IMR-90 (cell line): ENCODE data around the gene HADH. TPM values are rescaled to one million over a fixed set of nuclear protein-coding genes. Genes with fewer than 3 reads are reported as not detected.

Experiments
- ATAC-seq: fragments of 200-7000 bp; cut with Tn5 transposase; 2 replicates; pipeline ENCODE4 v1.9.1; 2020; ENCODE audit warnings: low read depth, mild to moderate bottlenecking, moderate library complexity
- BruUV-seq: library from RNA; stranded (reverse); fragments of 400-500 nt; replicated peaks from 2 replicates; lab custom pipeline; 2021; lab: Mats Ljungman, UMichigan
- CTCF ChIA-PET: fragments of 300-600 bp; formaldehyde crosslinking; extraction: SDS; loops from one replicate; lab custom pipeline; 2021; ENCODE audit warnings: antibody characterized with exemption; lab: Yijun Ruan, JAX
- POLR2A ChIA-PET: fragments of 300-600 bp; sonication (Branson Sonifier 250); formaldehyde crosslinking; loops from one replicate; lab custom pipeline; 2022; ENCODE audit warnings: antibody characterized with exemption; ENCODE audit not compliant: unreplicated experiment; lab: Charles Lee
- DNase-seq: peaks from one replicate; pipeline ENCODE4 v3.0.0; 2013
- H2AFZ ChIP-seq: replicated peaks from 2 replicates; pipeline ENCODE3; 2013; ENCODE audit warnings: low read length, mild to moderate bottlenecking; ENCODE audit not compliant: poor library complexity
- H2AK5ac ChIP-seq: 2 replicates; pipeline ENCODE4 v1.6.1; 2013; ENCODE audit warnings: low read depth, low read length, inconsistent platforms
- H2AK9ac ChIP-seq: replicated peaks from 2 replicates; pipeline ENCODE3; 2013; ENCODE audit warnings: mild to moderate bottlenecking, low read depth, low read length, moderate library complexity; ENCODE audit not compliant: poor library complexity
- H2BK120ac ChIP-seq: 2 replicates; pipeline ENCODE4 v1.6.1; 2013; ENCODE audit warnings: low read depth, low read length, inconsistent platforms
- H2BK15ac ChIP-seq: 3 replicates; pipeline ENCODE4 v1.6.1; 2013; ENCODE audit warnings: low read depth, low read length, inconsistent platforms
- H2BK20ac ChIP-seq: 2 replicates; pipeline ENCODE4 v1.6.1; 2013; ENCODE audit warnings: low read depth, mild to moderate bottlenecking, inconsistent platforms, low read length, moderate library complexity
- H2BK5ac ChIP-seq: 2 replicates; pipeline ENCODE4 v1.6.1; 2013; ENCODE audit warnings: mild to moderate bottlenecking, low read depth, low read length, inconsistent platforms; ENCODE audit not compliant: poor library complexity, severe bottlenecking
- H3K14ac ChIP-seq: replicated peaks from 2 replicates; pipeline ENCODE4 v1.6.1; 2013; ENCODE audit warnings: low read depth, low read length, inconsistent platforms
- H3K18ac ChIP-seq: 2 replicates; pipeline ENCODE4 v1.6.1; 2013; ENCODE audit warnings: low read depth, low read length, control low read depth
- H3K23ac ChIP-seq: 2 replicates; pipeline ENCODE4 v1.6.1; 2013; ENCODE audit warnings: low read depth, low read length, inconsistent platforms
- H3K27ac ChIP-seq: 2 replicates; pipeline ENCODE4 v1.5.1; 2013; ENCODE audit warnings: mild to moderate bottlenecking, control low read depth, low read length; ENCODE audit not compliant: insufficient read depth
- H3K27me3 ChIP-seq: 2 replicates; pipeline ENCODE4 v1.6.1; 2013; ENCODE audit warnings: low read length; ENCODE audit not compliant: control insufficient read depth, insufficient read depth
- H3K36me3 ChIP-seq: 2 replicates; pipeline ENCODE4 v1.6.1; 2013; ENCODE audit warnings: low read length, mixed read lengths; ENCODE audit not compliant: control insufficient read depth, insufficient read depth
- H3K4ac ChIP-seq: 2 replicates; pipeline ENCODE4 v1.6.1; 2013; ENCODE audit warnings: low read depth, low read length, inconsistent platforms
- H3K4me1 ChIP-seq: 2 replicates; pipeline ENCODE4 v1.6.1; 2013; ENCODE audit warnings: low read length, mixed read lengths; ENCODE audit not compliant: control insufficient read depth, insufficient read depth
- H3K4me2 ChIP-seq: 2 replicates; pipeline ENCODE4 v1.6.1; 2013; ENCODE audit warnings: low read depth, mild to moderate bottlenecking, control low read depth, low read length, moderate library complexity
- H3K4me3 ChIP-seq: 2 replicates; pipeline ENCODE4 v1.5.1; 2013; ENCODE audit warnings: low read depth, mild to moderate bottlenecking, control low read depth, low read length, moderate library complexity; ENCODE audit not compliant: insufficient read depth
- H3K56ac ChIP-seq: 2 replicates; pipeline ENCODE4 v1.6.1; 2013; ENCODE audit warnings: low read length, inconsistent platforms; ENCODE audit not compliant: insufficient read depth; ENCODE audit errors: extremely low read depth
- H3K79me1 ChIP-seq, 2 experiments: 2 replicates each; pipeline ENCODE4 v1.6.1; 2013; ENCODE audit warnings: low read length in 2 of 2, inconsistent platforms in 1 of 2, low read depth in 1 of 2
- H3K9ac ChIP-seq: 2 replicates; pipeline ENCODE4 v1.6.1; 2013; ENCODE audit warnings: low read depth, low read length, control low read depth
- H3K9me1 ChIP-seq: 2 replicates; pipeline ENCODE4 v1.6.1; 2013; ENCODE audit warnings: low read length, inconsistent platforms; ENCODE audit not compliant: insufficient read depth
- H3K9me3 ChIP-seq: 2 replicates; pipeline ENCODE4 v1.6.1; 2013; ENCODE audit warnings: low read length; ENCODE audit not compliant: control insufficient read depth, insufficient read depth
- H4K20me1 ChIP-seq: 2 replicates; pipeline ENCODE4 v1.6.1; 2013; ENCODE audit warnings: low read length, inconsistent platforms; ENCODE audit not compliant: insufficient read depth
- H4K5ac ChIP-seq: 2 replicates; pipeline ENCODE4 v1.6.1; 2013; ENCODE audit warnings: mild to moderate bottlenecking, low read depth, low read length, control low read depth
- H4K8ac ChIP-seq, 2 experiments: 2 replicates each; pipeline ENCODE4 v1.6.1; 2013; ENCODE audit warnings: low read depth in 2 of 2, low read length in 2 of 2, control low read depth in 1 of 2, inconsistent platforms in 1 of 2
- H4K91ac ChIP-seq: 2 replicates; pipeline ENCODE4 v1.6.1; 2013; ENCODE audit warnings: low read depth, low read length, inconsistent platforms; ENCODE audit not compliant: insufficient read depth
- BHLHE40 ChIP-seq: fragments of 150-350 bp; IDR thresholded peaks from 2 replicates; pipeline ENCODE4 v1.6.1; 2016; ENCODE audit warnings: mild to moderate bottlenecking, low read depth, low read length
- CEBPB ChIP-seq: IDR thresholded peaks from 2 replicates; pipeline ENCODE4 v1.6.1; 2012; ENCODE audit warnings: low read depth, low read length, improper control_type of control experiment
- MAFK ChIP-seq: IDR thresholded peaks from 2 replicates; pipeline ENCODE4 v1.6.1; 2012; ENCODE audit warnings: low read depth, low read length, improper control_type of control experiment
- MAZ ChIP-seq: IDR thresholded peaks from 2 replicates; pipeline ENCODE4 v1.6.1; 2012; ENCODE audit warnings: low read depth, mild to moderate bottlenecking, low read length, improper control_type of control experiment, moderate library complexity, borderline replicate concordance
- MXI1 ChIP-seq: IDR thresholded peaks from 2 replicates; pipeline ENCODE4 v1.6.1; 2012; ENCODE audit warnings: low read depth, mild to moderate bottlenecking, low read length, moderate library complexity, borderline replicate concordance
- POLR2A ChIP-seq: IDR thresholded peaks from 2 replicates; pipeline ENCODE4 v1.6.1; 2012; ENCODE audit warnings: mild to moderate bottlenecking, low read depth, low read length
- RFX5 ChIP-seq: IDR thresholded peaks from 2 replicates; pipeline ENCODE4 v1.8.0; 2012; ENCODE audit warnings: low read depth, mild to moderate bottlenecking, low read length, moderate library complexity
- SMC3 ChIP-seq: fragments of 150-350 bp; IDR thresholded peaks from 2 replicates; pipeline ENCODE4 v1.6.1; 2016; ENCODE audit warnings: low read depth, mild to moderate bottlenecking, antibody characterized with exemption, low read length, moderate library complexity
- WGBS, 2 experiments: methylation state at CpG; one replicate each; pipeline versions ENCODE4 v1.1.5 to v1.1.7; 2013; ENCODE audit warnings: missing lambda C conversion rate in 2 of 2; ENCODE audit not compliant: insufficient read length in 1 of 2; ENCODE audit errors: extremely low coverage in 2 of 2; 5-methylcytosine and 5-hydroxymethylcytosine counted together
- dilution Hi-C: fragments of 300-500 bp; cut with HindIII; formaldehyde crosslinking; loops from one replicate; pipeline ENCODE4 v1.14.3; 2018; ENCODE audit warnings: low sequenced_read_pairs; ENCODE audit not compliant: unreplicated experiment
- in situ Hi-C: fragments of 300-500 bp; cut with MboI; formaldehyde crosslinking; loops from 3 replicates; pipeline ENCODE4 v1.14.3; 2019; ENCODE audit warnings: low sequenced_read_pairs, inconsistent platforms, mixed read lengths
- intact Hi-C: fragments of 100-400 bp; cut with micrococcal nuclease; formaldehyde crosslinking; loops from 2 replicates; pipeline ENCODE4 v1.10.0; 2022
- polyA plus RNA-seq, 3 experiments: library from polyadenylated mRNA; depleted of rRNA; stranded (reverse); fragments of >200 nt; gene quantifications; 2 replicates each; pipeline ENCODE4 v1.2.3, GENCODE V29; 2012; ENCODE audit warnings: low replicate concordance in 1 of 3
- total RNA-seq: library from RNA; depleted of rRNA; stranded (reverse); fragments of >200 nt; gene quantifications from 2 replicates; pipeline ENCODE4 v1.2.3, GENCODE V29; 2012
- TF ChIP-seq, protein P1 (sequence below): fragments of 150-350 bp; IDR thresholded peaks from 2 replicates; pipeline ENCODE4 v1.6.1; 2016; ENCODE audit warnings: low read depth, mild to moderate bottlenecking, low read length, moderate library complexity, borderline replicate concordance
- TF ChIP-seq, protein P2 (sequence below): conservative IDR thresholded peaks from 2 replicates; pipeline ENCODE4 v1.5.1; 2012; ENCODE audit warnings: mild to moderate bottlenecking, low read depth, low read length, improper control_type of control experiment

Gene HADH
- total and polyA plus RNA-seq, 2 of the 4 experiments (the other 2 are of a cell fraction), result 6.8 to 22.6 TPM

GRCh38 chr4:108035691-108036090 lies 46.0 kb downstream of the HADH start:
- CTCF ChIA-PET, result no interaction called here
- in situ Hi-C loops, result no loop called here

More at GRCh38 chr4:108035691-108036090, 46.0 kb downstream of the HADH start:
- no peak overlapping the region for H3K56ac ChIP-seq
- no peak overlapping the region for H3K4me2 ChIP-seq
- no peak overlapping the region for H2AK5ac ChIP-seq
- no TSS peak for BruUV-seq
- H3K27ac ChIP-seq, result no peak overlapping the region
- H4K91ac ChIP-seq, result no peak overlapping the region
- 100% methylated on average over 2 of the region's 6 CpGs; no CpG with 5 or more reads in 1 of the 2 experiments for WGBS, 2 experiments
- H3K36me3 ChIP-seq, result peaks cover 4% of the 10 kb centered on the region
- H3K18ac ChIP-seq, result no peak overlapping the region
- no peak overlapping the region for H2AFZ ChIP-seq
- H4K8ac ChIP-seq, result no peak overlapping the region
- H3K79me1 ChIP-seq, result no peaks in the 10 kb centered on the region
- no peak overlapping the region for H2BK120ac ChIP-seq
- no peaks in the 10 kb centered on the region for H3K4me1 ChIP-seq
- no peak overlapping the region for H3K14ac ChIP-seq
- DNase-seq (no peak), ATAC-seq (no peak)
- H3K27me3 ChIP-seq, result no peaks in the 10 kb centered on the region
- dilution Hi-C loops (no loop called here), intact Hi-C loops (no loop called here)
- no peak overlapping the region for H2BK5ac ChIP-seq
- no peaks in the 10 kb centered on the region for H4K20me1 ChIP-seq
- no peak overlapping the region for H3K9ac ChIP-seq
- TF ChIP-seq CEBPB (no peak), RFX5 (no peak), BHLHE40 (no peak), SMC3 (no peak), MXI1 (no peak), MAFK (no peak), MAZ (no peak), POLR2A (no peak)
- TF ChIP-seq, protein P1, sequence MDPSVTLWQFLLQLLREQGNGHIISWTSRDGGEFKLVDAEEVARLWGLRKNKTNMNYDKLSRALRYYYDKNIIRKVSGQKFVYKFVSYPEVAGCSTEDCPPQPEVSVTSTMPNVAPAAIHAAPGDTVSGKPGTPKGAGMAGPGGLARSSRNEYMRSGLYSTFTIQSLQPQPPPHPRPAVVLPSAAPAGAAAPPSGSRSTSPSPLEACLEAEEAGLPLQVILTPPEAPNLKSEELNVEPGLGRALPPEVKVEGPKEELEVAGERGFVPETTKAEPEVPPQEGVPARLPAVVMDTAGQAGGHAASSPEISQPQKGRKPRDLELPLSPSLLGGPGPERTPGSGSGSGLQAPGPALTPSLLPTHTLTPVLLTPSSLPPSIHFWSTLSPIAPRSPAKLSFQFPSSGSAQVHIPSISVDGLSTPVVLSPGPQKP, result no peak
- TF ChIP-seq, protein P2, sequence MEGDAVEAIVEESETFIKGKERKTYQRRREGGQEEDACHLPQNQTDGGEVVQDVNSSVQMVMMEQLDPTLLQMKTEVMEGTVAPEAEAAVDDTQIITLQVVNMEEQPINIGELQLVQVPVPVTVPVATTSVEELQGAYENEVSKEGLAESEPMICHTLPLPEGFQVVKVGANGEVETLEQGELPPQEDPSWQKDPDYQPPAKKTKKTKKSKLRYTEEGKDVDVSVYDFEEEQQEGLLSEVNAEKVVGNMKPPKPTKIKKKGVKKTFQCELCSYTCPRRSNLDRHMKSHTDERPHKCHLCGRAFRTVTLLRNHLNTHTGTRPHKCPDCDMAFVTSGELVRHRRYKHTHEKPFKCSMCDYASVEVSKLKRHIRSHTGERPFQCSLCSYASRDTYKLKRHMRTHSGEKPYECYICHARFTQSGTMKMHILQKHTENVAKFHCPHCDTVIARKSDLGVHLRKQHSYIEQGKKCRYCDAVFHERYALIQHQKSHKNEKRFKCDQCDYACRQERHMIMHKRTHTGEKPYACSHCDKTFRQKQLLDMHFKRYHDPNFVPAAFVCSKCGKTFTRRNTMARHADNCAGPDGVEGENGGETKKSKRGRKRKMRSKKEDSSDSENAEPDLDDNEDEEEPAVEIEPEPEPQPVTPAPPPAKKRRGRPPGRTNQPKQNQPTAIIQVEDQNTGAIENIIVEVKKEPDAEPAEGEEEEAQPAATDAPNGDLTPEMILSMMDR, result no peak
- no peak overlapping the region for H2BK20ac ChIP-seq
- H2BK15ac ChIP-seq, result no peak overlapping the region
- no peak overlapping the region for H3K4ac ChIP-seq
- H2AK9ac ChIP-seq, result no peak overlapping the region
- H3K9me3 ChIP-seq, result 0 out of 2 replicates have a peak, but pooled peaks cover 2% of the 10 kb centered on the region
- POLR2A ChIA-PET, result no interaction called here
- no peak overlapping the region for H3K23ac ChIP-seq
- H4K5ac ChIP-seq, result no peak overlapping the region
- H3K4me3 ChIP-seq, result no peak overlapping the region
- H3K9me1 ChIP-seq, result no peaks in the 10 kb centered on the region; the same call in 1 of the 2 replicates
